GM18951 (cell line): Measurements from ENCODE around the gene RASSF9.

ENCODE experiments used
- POLR2A ChIP-seq: IDR thresholded peaks from 4 replicates; pipeline ENCODE4 v1.6.1; 2011; ENCODE audit warnings: mild to moderate bottlenecking; ENCODE audit not compliant: insufficient read length, insufficient read depth; ENCODE audit errors: extremely low read depth
- in situ Hi-C: fragments of 300-500 bp; cut with MboI; formaldehyde crosslinking; loops from one replicate; pipeline ENCODE4 v1.12.0; 2022; ENCODE audit warnings: low sequenced_read_pairs, mixed read lengths, inconsistent platforms; ENCODE audit not compliant: unreplicated experiment

The RASSF9 gene

DNA sequence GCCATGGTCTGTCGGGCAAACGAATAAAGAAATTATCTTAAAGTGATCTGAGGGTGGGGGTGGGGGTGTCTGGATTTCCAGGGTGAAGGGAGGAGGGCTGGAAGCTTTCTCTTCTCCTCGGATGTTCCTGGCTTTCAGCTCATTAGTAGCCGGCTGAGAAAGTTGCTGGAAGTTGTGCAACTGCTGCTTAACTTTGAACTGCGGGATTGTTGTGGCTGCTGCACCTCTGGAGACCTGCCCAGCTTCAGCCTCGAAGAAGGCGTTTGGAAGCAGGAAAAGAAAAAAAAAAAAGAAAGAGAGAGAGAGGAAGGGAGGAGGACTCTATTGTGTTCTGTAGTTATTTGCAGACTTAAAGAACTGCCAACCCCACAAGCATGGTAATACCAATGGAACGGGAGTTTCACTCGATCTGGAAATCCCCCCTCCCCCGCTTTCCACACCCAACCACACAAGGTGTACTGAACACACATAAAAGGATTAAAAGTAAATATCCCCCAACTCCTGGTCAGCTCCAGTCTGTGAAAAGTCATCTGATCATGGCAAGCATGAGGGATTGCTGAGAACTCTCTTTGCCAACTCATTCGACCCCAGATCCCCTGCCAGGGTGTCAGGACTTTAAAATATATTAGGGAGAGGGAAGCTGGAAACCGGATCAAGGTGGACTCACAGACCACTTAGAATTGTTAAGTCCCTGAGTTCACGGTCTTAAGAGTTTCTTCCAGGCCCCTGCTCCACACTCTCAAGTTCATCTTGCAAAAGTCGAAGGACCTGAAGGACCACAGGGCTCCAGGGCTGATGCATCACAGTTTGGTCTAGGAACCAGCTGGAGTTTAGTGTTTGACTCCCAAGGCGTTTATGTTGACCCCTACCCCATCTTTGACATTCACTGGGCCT, at the start of gene RASSF9:
RASSF9 (minus strand) TSS at position 213 of the 894 bp plus-strand sequence; CDS start at position 5, 208 bp downstream.
- in situ Hi-C loops, result no loop called here
- no peak for TF ChIP-seq POLR2A

DNA sequence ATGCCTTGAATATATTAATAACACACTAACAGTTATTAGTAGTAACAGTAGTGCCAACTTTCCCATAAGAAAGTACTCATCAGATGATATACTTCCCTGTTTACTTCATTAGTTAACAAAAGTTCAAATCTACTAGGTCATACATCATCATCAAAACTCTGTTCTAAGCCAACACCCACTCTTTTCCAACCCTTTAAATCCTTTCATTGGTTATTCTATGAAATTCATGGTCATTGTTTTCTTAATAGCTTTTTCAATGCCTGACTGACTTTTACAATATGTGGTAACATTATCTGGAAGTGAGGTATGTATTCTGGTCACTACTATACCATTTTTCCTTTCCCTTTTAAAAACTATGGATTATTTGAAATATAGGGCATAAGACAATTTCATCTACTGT, 47.6 kb upstream of the RASSF9 start:
- TF ChIP-seq POLR2A, result no peak
- in situ Hi-C loops, result no loop called here

DNA sequence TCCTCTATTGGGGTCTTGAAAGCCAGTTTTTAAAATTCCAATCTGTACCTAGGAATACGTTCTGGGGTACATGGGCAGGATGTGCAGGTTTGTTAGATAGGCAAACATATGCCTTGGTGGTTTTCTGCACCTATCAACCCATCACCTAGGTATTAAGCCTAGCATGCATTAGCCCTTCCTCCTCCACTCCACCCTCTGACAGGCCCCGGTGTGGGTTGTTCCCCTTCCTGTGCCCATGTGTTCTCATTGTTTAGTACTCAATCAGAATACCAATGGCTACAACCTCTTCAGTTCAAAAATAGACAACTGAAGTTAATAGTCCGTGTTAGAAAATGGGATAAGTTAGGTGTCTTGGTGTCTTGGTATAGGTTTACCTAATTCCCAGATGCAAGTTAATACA, 41.2 kb upstream of the RASSF9 start:
- TF ChIP-seq POLR2A, result no peak
- in situ Hi-C loops, result no loop called here

DNA sequence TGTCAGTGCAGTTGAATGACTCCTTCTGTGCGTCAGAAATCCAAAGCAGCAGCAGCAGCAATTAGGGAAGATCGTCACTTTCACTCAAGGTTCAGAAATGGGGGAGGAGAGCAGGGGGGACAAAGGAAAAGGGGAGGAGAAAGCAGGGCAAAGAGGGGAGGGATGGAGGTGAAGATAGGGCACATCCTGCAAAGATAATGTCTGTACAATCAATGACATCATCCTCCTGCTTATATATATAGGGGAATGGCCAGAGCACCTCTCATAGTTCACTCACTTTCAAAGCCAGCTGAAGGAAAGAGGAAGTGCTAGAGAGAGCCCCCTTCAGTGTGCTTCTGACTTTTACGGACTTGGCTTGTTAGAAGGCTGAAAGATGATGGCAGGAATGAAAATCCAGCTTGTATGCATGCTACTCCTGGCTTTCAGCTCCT, 37.8 kb upstream of the RASSF9 start, which contains the start of gene NTS:
NTS (plus strand) TSS at position 265 of the 431 bp plus-strand sequence; CDS start at position 374, 109 bp downstream.
- in situ Hi-C loops, result no loop called here
- TF ChIP-seq POLR2A, result no peak

- TF ChIP-seq POLR2A, result no peak
- in situ Hi-C loops, result no loop called here
Measured at GRCh38 chr12:85872497-85873091, 36.4 kb upstream of the RASSF9 start.

DNA sequence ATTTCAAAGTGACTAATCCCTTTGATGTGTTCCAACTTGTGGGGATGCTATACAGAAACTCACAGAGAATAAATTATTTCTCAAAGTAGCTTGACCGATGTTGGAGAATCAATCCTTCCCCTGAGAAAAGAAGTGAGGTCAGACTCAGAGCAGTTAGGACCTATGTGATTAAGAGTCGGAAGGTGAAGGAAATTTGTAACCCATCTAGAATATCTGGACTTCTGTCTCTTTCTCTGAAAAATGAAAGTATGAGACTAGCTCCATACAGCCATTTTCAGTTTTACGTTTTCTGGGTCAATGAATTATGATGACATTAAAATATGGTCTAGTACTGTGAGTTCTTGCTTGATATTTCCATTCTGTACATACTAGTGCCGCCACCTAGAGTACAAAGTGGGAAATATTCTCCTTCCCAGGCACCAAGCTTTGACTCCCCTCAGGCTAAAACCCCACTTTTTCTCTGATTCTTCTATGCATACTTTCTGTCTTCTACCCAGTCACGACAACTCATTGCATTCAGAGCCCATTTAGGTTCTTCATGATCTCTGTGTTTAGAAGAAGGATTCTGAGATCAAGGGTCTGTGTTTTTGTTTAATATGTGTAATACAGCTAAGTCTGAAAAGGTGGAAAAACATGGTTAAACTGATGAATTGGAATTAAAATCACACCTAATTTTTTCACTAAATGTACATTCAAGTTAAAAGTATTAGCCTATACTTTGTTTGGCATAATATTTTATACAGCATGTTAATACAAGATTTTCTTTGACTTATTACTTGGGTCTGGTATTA, 31.0 kb upstream of the RASSF9 start:
- in situ Hi-C loops, result loop anchor here (10.0 kb wide), 2 partner anchors 292 to 392 kb away; no protein-coding TSS in a partner anchor
- no peak for TF ChIP-seq POLR2A

GRCh38 chr12:85865890-85866289, 29.7 kb upstream of the RASSF9 start:
- no peak for TF ChIP-seq POLR2A
- in situ Hi-C loops, result loop anchor here (10.0 kb wide), 2 partner anchors 291 to 391 kb away; no protein-coding TSS in a partner anchor

GRCh38 chr12:85856966-85857365, 20.8 kb upstream of the RASSF9 start:
- in situ Hi-C loops, result no loop called here
- TF ChIP-seq POLR2A, result no peak

DNA sequence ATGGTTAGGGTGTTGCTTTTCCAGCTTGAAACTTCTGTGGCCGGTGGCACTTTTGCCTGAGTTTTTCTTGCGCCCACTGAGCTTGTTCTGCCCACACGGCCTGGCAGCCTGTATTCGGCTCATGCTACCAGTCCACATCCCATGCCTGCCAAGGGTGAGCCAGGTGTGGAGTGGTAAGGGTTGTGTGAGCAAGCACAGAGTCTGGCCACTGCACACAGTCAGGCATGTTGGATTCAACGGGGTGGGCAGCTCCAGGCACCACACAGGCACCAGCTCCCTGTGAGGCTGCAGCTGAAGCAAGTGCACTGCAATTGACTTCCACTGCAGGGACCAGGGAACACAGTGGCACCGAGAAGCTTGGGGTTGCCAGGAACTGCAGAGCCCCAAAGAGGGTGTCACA, 19.1 kb upstream of the RASSF9 start:
- in situ Hi-C loops, result no loop called here

DNA sequence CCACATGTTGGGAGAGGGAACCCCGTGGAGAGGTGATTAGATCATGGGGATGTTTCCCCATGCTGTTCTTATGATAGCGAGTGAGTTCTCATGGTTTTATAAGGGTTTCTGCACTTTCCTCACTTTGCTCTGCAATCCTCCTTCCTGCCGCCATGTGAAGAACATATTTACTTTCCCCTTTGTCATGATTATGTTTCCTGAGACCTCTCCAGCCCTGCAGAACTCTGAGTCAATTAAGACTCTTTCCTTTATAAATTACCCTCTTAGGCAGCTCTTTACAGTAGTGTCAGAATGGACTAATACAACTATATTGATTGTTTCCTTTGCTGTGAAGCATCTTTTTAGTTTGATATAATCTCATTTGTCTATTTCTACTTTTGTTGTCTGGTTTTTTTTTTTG, 13.1 kb upstream of the RASSF9 start:
- TF ChIP-seq POLR2A, result no peak
- in situ Hi-C loops, result no loop called here

More for the DNA sequence above, 19.1 kb upstream of the RASSF9 start:
- no peak for TF ChIP-seq POLR2A

DNA sequence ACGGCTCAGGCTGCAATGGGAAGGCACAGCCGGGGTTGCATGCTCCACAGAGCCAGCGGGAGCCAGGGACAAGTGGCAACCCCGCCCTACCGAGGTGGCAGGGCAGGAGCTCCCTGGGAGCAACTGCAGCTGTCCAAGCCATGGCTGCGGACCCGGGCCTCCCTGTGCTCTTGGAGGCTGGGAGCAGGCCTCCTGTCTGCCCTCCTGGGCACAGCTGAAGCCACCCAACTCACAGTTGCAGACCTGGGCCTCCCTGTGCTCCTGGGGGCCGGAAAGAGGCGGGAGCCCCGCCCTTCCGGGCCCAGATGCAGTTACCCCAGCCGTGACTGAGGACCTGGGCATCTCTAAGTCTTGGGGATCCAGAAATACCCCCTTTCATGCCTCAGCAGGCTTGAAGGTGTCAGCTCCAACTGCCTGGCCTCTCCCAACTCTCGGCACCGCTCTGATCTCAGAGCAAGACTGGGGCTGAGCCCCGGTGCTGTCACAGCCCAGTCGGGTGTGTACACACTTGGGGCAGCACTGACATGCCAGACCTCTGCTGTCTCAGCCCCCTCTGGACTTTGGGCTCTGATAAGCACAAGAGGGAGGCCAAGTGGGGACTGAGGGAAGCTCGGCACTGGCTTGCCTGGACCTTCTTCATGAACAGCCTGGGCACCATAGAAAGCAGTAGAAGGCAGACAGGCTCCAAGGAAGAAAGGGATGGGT, 7.5 kb upstream of the RASSF9 start:
- in situ Hi-C loops, result no loop called here
- TF ChIP-seq POLR2A, result no peak

DNA sequence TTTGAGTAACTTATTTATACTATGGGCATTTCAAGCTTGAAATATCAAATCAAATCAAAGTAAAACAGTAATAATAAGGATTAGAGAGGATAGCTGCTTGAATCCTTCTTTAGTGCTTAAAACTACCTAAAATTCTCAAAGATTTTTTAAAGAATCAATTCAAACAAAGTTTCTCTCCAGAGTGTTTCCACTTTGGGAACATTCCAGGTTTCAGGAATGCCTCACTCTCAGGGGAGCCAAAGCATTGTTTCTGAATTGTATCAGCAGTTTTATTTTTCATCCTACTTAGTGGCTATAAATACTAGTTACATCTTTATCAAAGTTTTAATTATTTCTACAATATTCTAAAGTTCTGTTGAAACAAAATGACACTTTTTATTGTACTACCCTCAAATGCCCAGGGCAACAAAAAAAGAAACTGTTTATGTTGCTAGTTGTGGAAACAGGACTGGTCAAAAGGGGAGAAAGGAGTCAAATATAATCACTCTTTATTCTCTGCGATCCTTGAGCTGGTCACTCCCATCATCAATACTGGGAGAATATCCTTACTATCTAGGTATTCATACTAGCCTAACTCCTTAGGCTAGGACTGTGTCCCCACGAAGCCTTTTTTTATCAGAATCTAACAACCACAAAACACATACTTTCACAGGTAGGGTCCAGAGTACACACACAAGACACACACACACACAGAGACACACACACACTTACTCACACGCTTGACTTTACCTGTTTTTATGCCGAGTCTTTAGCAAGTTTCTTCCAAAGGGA, 598 bp downstream of the RASSF9 start:
- in situ Hi-C loops, result no loop called here
- TF ChIP-seq POLR2A, result no peak

GRCh38 chr12:85834378-85834777, 1.8 kb downstream of the RASSF9 start:
- no peak for TF ChIP-seq POLR2A
- in situ Hi-C loops, result no loop called here
